ENCODE data around the gene KATNB1. TPM values are rescaled to one million over a fixed set of nuclear protein-coding genes. Genes with fewer than 3 reads are reported as not detected.

Gene KATNB1, protein sequence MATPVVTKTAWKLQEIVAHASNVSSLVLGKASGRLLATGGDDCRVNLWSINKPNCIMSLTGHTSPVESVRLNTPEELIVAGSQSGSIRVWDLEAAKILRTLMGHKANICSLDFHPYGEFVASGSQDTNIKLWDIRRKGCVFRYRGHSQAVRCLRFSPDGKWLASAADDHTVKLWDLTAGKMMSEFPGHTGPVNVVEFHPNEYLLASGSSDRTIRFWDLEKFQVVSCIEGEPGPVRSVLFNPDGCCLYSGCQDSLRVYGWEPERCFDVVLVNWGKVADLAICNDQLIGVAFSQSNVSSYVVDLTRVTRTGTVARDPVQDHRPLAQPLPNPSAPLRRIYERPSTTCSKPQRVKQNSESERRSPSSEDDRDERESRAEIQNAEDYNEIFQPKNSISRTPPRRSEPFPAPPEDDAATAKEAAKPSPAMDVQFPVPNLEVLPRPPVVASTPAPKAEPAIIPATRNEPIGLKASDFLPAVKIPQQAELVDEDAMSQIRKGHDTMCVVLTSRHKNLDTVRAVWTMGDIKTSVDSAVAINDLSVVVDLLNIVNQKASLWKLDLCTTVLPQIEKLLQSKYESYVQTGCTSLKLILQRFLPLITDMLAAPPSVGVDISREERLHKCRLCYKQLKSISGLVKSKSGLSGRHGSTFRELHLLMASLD
- total RNA-seq = 17.8 and 19.6 TPM in 2 replicates

DNA sequence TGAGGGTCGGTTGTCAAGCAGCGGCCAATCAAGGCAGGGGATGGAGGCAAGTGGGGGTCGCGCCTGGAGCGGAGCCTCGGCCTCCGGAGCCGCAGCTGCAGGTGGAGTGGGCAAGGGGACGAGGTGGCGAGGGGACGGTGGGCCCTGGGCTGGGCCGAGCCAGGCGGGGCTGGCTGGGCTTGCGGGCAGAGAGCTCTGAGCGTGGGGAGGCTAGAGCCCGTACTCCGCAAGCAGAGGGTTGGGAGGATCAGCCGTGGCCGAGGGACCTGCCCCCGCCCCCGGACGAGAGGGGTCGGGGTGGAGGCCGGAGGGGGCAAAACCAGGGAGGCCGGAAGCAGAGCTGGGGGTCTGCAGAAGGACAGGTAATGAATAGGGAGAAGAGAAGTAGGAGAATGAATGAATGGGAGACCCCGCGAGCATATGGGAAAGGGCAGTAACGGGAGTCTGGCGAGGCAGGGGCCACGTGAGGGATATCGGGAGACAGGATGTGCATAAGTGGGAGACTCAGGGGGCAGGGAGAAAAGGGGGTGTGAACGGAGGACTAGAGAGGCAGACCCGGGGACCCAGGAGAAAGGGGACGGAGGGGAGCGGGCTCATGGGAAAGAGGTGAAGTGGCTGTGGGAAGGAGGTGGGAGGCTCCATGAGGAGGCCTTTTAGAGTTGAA, at the start of gene KATNB1:
KATNB1 (plus strand) TSS at position 16 of the 664 bp plus-strand sequence. CDS start 1,474 bp downstream, outside the sequence.

DNA sequence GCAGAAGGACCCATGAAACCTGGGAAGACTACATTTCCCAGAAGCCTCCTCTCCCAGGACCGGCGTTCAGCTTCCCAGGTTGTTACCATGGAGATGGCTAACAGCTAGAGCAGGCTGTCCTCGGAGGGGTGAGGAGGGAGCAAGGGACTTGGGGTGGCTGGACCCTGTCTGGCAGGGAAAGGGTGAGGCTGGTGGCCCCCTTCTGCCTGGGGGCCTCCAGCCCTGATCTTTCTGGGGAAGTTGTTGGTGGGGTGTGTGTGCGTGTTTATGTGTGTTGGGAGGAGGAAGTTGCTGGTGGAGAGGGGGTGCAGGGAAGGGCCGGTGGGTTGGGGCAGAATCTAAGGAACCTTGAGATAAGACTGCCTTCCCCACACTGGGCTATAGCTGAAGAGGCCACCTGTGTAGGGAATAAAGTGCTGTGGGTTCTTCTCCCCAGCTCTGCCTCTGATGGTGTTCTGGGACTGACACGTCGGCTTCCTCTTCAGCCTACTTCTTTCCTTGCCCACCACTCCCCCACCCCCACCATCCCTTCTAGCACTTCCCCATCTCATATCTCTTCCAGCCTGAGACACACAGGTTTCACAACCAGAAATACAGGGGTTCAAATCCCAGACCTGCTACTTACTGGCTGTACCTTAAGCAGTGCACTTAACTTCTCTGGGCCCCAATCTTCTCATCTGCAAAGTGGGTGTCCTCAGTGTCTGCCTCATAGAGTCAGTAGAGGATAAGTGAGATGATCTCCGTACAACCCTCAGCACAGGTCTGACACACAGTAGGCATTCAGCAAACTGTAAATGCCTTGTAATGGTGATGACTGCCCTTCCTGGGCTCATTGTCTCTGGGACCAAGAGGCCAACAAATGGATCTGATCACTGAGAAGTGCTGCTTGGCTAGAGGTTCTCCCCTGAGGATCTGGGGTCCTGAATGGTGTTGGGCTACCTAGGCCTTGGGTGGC, 40.6 kb upstream of the KATNB1 start, which contains the start of gene DRC7:
DRC7 (plus strand) TSS at position 82 of the 955 bp plus-strand sequence. CDS start 3,144 bp downstream, outside the sequence.

DNA sequence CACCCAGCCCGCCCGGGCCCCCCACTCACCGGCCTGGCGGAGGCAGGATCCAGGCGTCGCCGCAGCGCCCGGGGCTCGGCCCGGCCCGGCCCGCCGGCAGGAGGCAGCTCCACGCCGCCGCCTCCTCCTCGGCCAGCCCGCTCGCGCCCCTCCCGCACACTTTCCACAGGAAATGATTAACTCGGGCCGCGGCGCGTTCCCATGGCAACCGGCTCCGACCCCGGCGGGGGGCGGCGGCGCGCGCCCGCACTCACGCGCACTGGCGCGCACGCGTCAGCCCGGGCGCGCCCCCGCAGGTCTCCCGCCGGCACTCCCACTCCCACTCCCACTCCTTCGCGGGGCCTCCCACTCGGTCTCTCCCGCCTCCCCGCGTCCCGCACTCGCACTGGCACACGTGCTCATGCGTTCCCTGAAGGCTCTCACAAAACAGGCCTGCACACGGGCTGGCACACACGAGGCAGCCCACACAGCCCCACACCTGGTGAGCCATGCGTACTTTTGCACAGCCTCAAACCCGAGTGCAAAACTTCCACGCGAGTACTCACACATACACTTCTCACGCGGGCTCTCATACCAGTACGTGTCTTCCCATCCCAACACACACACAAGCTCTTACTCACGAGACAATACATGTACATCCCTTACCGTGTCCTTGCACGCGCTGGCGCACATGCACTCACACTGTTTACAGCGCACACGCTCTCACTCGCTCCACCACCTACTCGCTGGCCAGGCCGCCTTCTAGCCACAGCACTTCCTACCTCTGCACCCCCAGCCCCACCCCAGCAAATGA, 67.0 kb downstream of the KATNB1 start, which contains the start of gene KIFC3:
KIFC3 (minus strand) TSS at position 151 of the 793 bp plus-strand sequence. CDS start 4,248 bp downstream, outside the sequence.

Other genes starting within 250 kb of the KATNB1 start
- gene DOK4, start 249.3 kb upstream of the KATNB1 start, total RNA-seq = 28.2 and 36.4 TPM in 2 replicates
- gene CCDC102A, start 199.2 kb upstream of the KATNB1 start, total RNA-seq = 16.8 and 19.3 TPM in 2 replicates
- gene ADGRG5, start 193.1 kb upstream of the KATNB1 start, total RNA-seq = not detected in 2 replicates
- gene ADGRG1, start 107.1 kb upstream of the KATNB1 start, total RNA-seq = 0.43 and 1.8 TPM in 2 replicates
- not detected in 2 replicates for gene ADGRG3, start 67.5 kb upstream of the KATNB1 start, total RNA-seq
- 0.37 TPM in 1 of 2 replicates, not detected in the other for gene DRC7, start 41.0 kb upstream of the KATNB1 start, total RNA-seq
- 61.7 and 67.5 TPM in 2 replicates for gene KIFC3, start 66.7 kb downstream of the KATNB1 start, total RNA-seq
- not detected in 2 replicates for gene CNGB1, start 235.4 kb downstream of the KATNB1 start, total RNA-seq